GM19328 (cell line): ENCODE results near the gene ELOA.
"Not testable (repeated sequence)": the region's sequence is repeated elsewhere in the genome, so short reads cannot be mapped to it uniquely, and the experiment has no call there.

Source experiments
- ATAC-seq: cut with Tn5 transposase; IDR thresholded peaks from one replicate; pipeline ENCODE4 v1.9.1; 2021; ENCODE audit warnings: mild to moderate bottlenecking, moderate library complexity; ENCODE audit not compliant: unreplicated experiment

ELOA gene

DNA sequence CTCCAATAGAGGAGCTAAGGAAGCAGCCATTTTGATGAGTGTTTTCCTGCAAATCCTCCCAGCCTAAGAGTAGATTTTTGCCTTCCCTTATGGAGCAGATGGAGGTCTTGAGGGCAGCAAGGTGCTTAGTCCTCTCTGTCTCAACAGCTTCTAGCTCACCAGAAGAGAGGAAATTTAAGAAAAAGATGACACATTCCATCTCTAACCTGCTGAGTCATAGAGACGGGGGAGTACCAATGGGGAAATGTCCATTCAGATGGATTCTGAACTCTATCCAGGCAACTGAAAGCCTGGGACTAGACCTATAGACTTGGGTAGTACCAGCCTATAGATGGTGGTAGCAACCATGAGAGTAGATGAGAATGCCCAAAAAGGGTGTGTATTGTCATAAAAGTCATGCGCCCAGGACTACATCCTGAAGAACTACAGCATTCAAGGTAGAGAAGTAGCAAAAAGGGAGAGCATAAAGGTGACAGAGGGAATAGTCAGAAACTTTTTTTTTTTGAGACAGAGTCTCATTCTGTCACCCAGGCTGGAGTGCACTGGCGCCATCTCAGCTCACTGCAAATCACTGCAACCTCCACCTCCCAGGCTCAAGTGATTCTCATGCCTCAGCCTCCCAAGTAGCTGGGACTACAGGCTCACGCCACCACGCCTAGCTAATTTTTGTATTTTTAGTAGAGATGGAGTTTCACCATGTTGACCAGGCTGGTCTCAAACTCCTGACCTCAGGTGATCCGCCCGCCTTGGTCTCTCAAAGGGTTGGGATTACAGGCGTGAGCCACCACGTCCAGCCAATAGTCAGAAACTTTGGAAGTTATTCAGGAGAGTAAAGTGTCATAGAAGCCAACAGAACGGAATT lies 10.7 kb upstream of the ELOA start:
- no peak for ATAC-seq

DNA sequence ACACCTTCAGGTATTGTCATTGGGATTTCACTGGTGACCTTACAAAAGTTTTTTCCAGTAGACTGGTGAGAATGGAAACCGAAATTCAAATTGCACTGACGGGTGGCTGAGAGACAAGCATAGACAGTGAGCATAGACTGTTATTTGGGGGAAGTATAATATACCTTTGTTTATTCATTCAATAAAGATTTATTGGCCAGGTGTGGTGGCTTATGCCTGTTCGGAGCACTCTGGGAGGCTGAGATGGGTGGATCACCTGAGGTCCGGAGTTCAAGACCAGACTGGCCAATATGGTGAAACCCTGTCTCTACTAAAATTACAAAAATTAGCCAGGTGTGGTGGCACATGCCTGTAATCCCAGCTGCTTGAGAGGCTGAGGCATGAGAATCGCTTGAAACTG lies 10.0 kb upstream of the ELOA start:
- ATAC-seq: not testable (repeated sequence)

DNA sequence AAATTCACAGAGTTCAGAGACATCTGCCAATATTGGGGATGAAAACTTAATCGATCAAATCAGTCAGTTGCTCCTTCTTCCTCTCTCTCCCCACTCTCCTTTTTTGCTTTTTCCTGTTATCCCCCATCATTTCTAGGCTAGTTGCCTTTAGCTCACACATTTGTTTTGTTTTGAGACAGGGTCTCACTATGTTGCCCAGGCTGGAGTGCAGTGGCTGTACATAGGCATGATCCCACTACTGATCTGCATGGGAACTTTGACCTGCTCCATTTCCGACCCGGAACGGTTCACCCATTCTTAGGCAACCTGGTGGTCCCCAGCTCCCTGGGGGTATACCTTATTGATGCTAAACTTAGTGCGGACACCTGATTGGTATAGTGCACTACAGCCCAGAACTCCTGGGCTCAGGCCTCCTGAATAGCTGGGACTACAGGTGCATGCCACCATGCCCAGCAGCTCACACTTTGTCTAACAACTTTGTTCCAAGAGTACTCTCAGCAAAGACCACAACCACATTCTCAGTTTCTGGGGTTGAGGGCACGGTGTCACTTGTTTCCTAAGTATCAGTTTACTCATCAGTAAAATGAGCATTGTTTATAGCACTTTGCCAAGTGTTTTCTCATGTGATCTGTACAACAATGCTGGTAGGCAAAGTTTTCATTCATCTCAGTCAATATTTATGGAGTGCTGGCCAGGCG lies 6.7 kb upstream of the ELOA start:
- no peak for ATAC-seq

DNA sequence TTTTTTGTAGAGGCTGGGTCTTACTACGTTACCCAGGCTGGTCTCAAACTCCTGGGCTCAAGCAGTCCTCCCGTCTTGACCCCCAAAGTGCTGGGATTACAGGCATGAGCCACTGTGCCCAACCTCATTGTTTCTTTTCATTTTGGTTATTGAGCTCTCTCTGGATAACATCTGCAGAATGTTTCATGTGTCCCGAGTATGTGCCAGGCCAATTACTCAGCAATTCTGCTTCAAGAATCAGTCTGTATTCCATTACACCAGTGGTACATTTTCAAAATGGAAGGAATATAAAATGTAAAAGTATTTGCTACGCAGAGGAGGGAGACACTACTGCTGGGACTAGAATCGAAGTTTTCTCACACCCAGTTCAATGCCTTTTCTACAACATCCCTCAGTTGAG lies 1.7 kb upstream of the ELOA start:
- no peak for ATAC-seq

DNA sequence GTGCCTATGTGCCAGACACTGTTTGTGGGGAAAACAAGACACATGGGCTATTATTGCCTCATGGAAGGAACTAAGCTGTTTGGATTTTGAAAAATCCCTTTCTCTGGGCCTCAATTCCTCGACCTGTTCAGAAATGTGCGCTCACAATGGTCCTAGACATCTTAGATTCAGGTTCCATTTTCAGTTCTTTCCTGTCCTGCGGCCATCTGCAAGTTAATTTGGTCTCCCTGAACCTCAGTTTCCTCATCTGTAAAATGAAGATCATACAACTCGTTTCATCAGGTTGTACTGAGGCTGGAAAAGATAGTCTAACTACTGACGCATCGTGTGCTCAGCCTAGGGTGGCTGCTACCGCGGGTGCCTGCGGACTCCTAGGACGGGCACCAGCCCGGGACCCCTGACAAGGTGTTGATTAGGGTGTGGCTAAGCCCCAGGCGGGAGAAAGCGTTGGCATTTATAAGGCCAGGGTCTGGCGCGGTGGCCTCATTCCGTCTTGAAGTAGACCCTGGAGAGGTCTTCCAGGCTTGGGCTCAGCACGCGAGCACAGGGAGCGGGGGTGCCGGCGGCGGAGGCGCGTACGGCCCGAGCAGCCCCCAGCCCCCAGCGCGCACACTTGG lies 493 bp upstream of the ELOA start:
- peak; percentile 4 for ATAC-seq

DNA sequence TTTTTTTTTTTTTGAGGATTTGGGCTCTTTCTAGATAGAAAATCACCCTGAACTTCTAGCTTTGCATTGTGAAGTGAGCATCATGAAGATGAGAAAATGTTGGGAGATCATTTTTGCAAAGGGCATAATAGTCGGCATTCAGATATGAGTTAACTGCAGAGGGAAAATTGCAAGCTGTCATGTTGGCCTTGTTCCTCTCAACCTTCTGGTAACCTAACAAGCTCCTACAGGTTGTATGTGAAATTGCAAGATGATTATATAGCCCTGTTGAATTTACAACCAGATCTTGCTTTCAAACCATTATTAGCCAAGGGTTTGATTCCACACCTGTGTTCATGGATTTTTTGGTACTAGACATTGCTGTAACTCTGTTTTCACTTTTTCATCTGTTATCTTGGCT lies 2.2 kb downstream of the ELOA start:
- ATAC-seq: no peak

DNA sequence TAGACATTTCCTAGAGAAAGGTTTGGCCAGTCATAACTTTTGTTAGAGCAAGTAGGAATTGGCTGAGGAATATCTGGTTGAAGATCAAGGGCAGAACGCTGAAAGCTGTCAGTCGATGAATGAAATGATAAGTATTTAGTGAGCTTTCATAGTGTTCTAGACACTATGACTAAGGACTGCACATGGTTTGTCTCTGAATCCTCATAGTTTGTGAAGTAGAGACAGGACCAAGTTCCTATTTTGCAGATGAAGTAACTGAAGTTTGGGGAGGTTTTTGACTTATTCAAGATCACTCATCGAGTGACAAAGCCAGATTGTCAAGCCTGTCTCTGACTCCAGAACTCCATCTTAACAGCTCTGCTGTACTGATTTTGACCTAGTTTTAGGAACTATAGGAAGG lies 4.7 kb downstream of the ELOA start:
- ATAC-seq: no peak

DNA sequence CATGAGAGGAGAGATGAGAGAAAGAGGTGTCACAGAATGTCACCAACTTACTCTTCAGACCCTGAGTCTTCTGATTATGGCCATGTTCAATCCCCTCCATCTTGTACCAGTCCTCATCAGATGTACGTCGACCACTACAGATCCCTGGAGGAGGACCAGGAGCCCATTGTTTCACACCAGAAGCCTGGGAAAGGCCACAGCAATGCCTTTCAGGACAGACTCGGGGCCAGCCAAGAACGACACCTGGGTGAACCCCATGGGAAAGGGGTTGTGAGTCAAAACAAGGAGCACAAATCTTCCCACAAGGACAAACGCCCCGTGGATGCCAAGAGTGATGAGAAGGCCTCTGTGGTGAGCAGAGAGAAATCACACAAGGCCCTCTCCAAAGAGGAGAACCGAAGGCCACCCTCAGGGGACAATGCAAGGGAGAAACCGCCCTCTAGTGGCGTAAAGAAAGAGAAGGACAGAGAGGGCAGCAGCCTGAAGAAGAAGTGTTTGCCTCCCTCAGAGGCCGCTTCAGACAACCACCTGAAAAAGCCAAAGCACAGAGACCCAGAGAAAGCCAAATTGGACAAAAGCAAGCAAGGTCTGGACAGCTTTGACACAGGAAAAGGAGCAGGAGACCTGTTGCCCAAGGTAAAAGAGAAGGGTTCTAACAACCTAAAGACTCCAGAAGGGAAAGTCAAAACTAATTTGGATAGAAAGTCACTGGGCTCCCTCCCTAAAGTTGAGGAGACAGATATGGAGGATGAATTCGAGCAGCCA lies 8.0 kb downstream of the ELOA start:
- ATAC-seq: no peak

DNA sequence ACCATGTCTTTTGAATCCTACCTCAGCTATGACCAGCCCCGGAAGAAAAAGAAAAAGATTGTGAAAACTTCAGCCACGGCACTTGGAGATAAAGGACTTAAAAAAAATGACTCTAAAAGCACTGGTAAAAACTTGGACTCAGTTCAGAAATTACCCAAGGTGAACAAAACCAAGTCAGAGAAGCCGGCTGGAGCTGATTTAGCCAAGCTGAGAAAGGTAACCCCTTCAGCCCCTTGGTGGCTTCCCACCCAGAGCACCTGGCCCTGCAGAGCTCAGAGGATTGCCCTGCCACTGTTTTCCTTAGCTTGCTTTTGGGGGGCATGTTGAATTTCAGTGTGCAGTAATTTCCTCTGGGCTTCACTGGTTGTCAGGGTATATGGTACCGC lies 8.5 kb downstream of the ELOA start:
- ATAC-seq: no peak

DNA sequence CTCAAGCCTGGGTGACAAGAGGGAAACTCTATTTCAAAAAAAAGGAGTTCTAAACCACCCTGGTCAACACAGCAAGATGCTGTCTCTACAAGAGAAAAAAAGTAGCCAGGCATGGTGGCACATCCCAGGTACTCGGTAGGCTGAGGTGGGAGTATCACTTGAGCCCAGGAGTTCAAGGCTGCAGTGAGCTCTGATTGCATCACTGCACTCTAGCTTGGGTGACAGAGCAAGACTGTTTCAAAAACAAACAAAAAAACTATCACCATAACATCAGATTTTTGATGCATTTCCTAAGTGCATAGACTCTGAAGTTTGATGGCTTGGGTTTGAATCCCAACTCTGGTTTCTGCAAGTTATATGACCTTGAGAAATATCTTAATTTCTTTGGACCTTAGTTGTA lies 9.6 kb downstream of the ELOA start:
- ATAC-seq: no peak

DNA sequence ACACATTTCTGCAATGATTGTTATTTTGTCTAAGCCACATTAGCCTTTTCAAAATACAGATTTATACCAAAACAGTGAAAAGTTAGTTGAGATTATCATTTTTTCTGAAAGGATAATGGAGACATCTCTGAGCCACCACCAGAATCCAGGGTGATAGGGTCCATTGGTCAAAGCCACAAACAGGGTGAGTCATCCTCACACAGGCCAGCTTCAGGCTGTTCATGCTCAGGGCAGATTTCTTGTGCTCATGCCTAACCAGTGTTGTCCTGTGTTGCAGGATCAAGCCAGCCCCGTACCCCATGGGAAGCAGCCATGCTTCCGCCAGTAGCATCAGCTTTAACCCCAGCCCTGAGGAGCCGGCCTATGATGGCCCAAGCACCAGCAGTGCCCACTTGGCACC lies 13.4 kb downstream of the ELOA start:
- no peak for ATAC-seq

DNA sequence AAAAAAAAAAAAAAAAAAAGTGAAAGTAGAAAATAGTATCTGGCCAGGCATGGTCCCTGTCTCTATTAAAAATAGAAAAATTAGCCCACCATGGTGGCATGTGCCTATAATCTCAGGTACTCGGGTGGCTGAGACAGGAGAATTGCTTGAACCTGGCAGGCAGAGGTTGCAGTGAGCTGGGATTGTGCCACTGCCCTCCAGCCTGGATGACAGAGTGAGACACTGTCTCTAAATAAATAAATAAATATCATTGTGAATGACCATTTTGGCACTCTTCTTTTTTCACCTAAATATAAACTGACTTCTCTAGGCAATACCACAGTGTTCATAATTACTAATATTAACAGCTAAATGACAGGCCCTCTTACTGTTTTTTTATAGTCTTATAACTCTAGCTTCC lies 14.5 kb downstream of the ELOA start:
- ATAC-seq: no peak

DNA sequence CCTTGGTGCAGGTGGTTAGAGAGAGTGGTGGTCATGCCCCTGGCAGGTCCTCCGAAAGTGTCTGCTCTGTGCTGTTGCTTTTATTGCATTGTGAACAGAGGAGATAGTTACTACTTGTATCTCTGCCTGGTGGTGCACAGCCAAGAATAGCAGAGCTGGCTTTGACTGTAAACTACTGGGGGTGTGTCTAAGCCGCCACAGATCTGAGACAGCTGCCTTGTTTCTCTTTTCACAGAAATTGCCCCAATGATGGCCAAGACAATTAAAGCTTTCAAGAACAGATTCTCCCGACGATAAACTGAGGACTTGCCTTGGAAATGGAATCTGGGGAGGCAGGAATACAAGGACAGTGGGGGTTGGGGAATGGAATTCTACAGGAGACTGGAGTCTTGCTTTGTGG lies 16.0 kb downstream of the ELOA start:
- no peak for ATAC-seq

DNA sequence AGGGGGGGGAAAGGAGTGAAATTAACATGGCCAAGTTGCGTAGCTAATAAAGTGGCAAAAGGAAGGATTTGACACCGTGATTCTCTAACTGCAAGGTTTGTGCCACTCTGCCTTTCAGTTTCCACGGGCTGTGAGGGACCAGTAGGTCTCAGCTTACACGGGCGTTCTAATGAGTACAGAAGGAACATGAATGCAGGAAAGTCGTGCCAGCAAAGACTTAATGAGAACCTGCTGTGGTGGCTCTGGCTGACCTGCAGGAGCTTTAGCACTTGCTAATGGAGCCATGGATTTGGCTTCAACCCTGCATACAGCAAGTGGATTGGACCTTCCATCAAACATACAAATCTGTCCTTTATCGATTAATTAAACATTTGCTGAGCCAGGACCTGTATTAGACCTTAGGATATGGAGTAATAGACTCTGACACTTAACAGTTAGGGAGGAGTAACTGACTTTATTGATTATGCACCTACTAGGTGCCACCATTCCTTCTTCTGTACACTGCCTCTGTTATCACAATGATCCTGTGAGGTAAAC lies 19.8 kb downstream of the ELOA start:
- ATAC-seq: no peak

DNA sequence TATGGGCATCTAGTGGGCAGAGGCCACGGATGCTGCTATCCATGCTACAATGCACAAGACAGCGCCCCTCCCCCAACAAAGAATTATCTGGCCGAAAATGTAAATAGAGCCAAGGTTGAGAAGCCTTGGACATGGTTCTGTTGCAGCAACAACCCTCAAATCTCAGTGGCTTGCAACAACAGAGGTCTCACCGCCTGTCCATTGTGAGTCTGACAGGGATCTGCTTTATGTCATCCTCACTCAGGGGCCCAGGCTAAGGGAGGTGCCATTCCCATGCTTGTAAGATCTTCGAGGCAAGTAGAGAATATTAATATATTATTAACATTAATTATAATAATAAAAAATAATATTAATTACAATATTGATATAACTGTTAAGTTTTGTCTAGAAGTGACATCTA lies 25.5 kb downstream of the ELOA start:
- no peak for ATAC-seq

DNA sequence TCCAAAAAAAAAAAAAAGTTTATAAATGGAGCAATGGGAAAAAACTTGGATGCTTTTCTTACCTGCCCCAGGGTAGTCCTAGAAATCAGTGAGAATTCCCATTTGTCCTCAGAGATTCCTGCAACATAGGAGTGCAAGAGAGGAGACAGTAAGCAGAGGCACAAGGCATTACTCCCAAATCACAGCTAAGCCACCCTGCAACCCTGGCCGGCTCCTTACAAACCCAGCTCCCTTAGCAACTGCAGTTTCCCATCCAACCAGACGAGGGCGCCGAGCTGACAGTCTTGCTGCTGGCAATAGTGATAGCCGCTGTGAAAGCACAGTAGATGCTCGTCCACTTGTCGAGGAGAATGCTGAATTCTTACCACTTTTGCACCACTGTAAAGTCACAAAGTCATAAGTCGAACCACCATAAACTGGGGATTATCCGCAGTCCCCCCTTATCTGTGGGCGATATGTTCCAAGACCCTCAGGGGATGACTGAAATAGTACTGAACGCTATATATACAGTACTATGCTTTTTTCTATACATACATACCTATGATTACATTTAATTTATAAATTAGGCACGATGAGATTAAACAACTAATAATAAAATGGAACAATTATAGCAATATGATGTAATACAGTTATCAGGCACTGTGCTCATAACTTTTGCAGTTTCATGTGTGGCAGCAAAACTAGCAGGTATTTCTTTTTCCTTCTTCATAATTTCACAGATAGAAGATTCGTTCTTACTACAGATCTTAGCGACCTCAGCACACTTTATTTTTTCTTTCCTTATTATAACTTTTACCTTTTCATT lies 29.0 kb downstream of the ELOA start:
- no peak for ATAC-seq

DNA sequence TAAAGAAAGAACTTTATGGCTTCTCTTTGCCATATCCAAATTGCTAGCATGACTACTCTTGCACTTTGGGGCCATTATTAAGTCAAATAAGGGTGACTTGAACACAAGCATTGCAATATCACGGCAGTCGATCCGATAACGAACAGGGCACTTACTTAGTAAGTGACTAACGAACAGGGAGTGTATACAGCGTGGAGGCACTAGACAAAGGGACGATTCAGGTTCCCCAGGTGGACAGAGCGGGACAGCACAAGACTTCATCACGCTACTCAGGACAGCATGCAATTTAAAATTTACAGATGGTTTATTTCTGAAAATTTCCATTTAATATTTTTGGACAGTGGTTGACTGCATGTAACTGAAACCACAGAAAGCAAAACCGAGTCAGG lies 29.6 kb downstream of the ELOA start:
- ATAC-seq: no peak

DNA sequence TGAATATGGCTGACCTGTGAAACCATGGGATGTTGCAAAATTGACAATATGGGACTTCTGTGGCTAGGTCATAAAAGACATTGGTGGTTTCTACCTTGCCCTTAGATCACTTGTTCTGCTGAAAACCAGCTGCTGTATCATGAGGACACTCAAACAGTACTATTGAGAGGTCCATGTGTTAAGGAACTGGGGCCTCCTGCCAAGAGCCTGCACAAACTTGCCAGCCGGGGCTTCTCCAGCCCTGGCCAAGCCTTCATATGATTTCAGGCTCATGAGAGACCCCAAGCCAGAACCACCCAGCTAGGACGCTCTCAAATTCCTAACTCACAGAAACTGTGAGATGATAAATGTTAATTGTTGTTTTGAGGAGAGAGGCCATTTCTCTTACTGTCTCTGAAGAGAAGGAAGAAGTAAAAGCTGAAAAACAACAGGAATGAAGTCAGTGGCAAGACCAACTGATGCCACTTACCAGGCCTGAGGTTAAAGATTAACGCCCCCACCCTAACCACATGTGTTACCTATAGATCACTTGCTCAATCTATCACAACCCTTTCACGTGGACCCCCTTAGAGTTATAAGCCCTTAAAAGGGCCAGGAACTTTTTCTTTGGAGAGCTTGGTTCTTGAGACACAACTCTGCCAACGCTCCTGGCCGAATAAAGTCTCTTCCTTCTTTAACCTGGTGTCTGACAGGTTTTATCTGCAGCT lies 31.1 kb downstream of the ELOA start:
- no peak for ATAC-seq

DNA sequence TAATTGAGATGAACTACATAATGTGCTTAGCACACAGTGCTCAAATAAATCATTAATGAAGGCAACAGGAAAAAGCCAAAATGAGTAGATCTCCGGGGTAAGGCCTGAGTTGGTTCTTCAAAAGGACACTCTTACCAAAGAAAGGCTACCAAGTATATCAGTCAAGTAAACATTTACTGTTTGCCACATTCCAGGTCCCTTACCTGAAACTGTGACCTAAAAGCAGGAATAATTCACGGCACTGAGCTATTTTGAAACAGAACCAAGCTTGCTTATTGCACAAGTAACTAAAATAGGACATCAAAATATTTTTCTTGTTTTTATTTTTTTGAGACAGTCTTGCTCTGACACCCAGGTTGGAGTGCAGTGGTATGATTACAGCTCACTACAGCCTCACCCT lies 32.9 kb downstream of the ELOA start:
- ATAC-seq: no peak
